PC-9 (cell line): ENCODE data around the gene AP3S2. TPM values are rescaled to one million over a fixed set of nuclear protein-coding genes. Genes with fewer than 3 reads are reported as not detected.

Experiments
- BruUV-seq: library from RNA; stranded (reverse); fragments of 400-500 nt; replicated peaks from 2 replicates; lab custom pipeline; 2021; lab: Mats Ljungman, UMichigan
- CTCF ChIA-PET: fragments of 300-600 bp; sonication (Branson Sonifier 250); formaldehyde crosslinking; loops from one replicate; lab custom pipeline; 2022; ENCODE audit warnings: antibody characterized with exemption; lab: Charles Lee
- POLR2A ChIA-PET: fragments of 300-600 bp; sonication (Branson Sonifier 250); formaldehyde crosslinking; loops from one replicate; lab custom pipeline; 2022; ENCODE audit warnings: antibody characterized with exemption; ENCODE audit not compliant: unreplicated experiment; lab: Charles Lee
- DNase-seq, 2 experiments: peaks; one replicate each; pipeline versions ENCODE4 v3.0.0 to v3.0.0-alpha.2; 2015 to 2022; ENCODE audit warnings: mixed read lengths in 1 of 2
- H2AFZ ChIP-seq: fragments of 200-600 bp; sonication (generic); 2 replicates; pipeline ENCODE4 v1.8.1; 2017; ENCODE audit warnings: antibody characterized with exemption
- H3F3A ChIP-seq: fragments of 200-600 bp; sonication (generic); 2 replicates; pipeline ENCODE4 v1.8.1; 2017; ENCODE audit warnings: antibody characterized with exemption, mild to moderate bottlenecking, low read depth; ENCODE audit not compliant: insufficient read depth
- H3K27ac ChIP-seq: fragments of 200-600 bp; sonication (generic); 2 replicates; pipeline ENCODE4 v1.6.1; 2016; ENCODE audit warnings: mixed run types
- H3K27me3 ChIP-seq: fragments of 200-600 bp; sonication (generic); 2 replicates; pipeline ENCODE4 v1.6.1; 2016; ENCODE audit warnings: low read depth, mixed run types; ENCODE audit not compliant: insufficient read depth
- H3K36me3 ChIP-seq: fragments of 200-600 bp; sonication (generic); 2 replicates; pipeline ENCODE4 v1.6.1; 2016; ENCODE audit warnings: low read depth, mixed run types
- H3K4me1 ChIP-seq: fragments of 200-600 bp; sonication (generic); replicated peaks from 2 replicates; pipeline ENCODE4 v1.6.1; 2016; ENCODE audit warnings: mixed run types; ENCODE audit not compliant: insufficient read depth
- H3K4me2 ChIP-seq: fragments of 200-600 bp; sonication (generic); 2 replicates; pipeline ENCODE4 v1.6.1; 2017; ENCODE audit warnings: mixed run types
- H3K4me3 ChIP-seq: fragments of 200-600 bp; sonication (generic); 2 replicates; pipeline ENCODE4 v1.6.1; 2016; ENCODE audit warnings: mixed run types
- H3K79me2 ChIP-seq: fragments of 200-600 bp; sonication (generic); 2 replicates; pipeline ENCODE4 v1.6.1; 2017; ENCODE audit warnings: low read depth, mixed run types
- H3K9me2 ChIP-seq: fragments of 200-600 bp; sonication (generic); 2 replicates; pipeline ENCODE4 v1.8.1; 2017; ENCODE audit warnings: mild to moderate bottlenecking; ENCODE audit not compliant: insufficient read depth
- H3K9me3 ChIP-seq: fragments of 200-600 bp; sonication (generic); 2 replicates; pipeline ENCODE4 v1.8.1; 2016; ENCODE audit warnings: low read depth; ENCODE audit not compliant: insufficient read depth
- H4K20me1 ChIP-seq: fragments of 200-600 bp; sonication (generic); 2 replicates; pipeline ENCODE4 v1.8.1; 2017; ENCODE audit not compliant: insufficient read depth
- CTCF ChIP-seq: fragments of 200-600 bp; sonication (generic); conservative IDR thresholded peaks from 2 replicates; pipeline ENCODE4 v1.6.1; 2017; ENCODE audit warnings: mixed run types, antibody characterized with exemption, mild to moderate bottlenecking, moderate library complexity
- EZH2 ChIP-seq: fragments of 200-600 bp; sonication (generic); IDR thresholded peaks from 2 replicates; pipeline ENCODE4 v1.8.0; 2017; ENCODE audit warnings: antibody characterized with exemption, low read depth
- intact Hi-C: fragments of 100-400 bp; cut with micrococcal nuclease; formaldehyde crosslinking; loops from one replicate; pipeline ENCODE4 v1.10.0; 2022; ENCODE audit not compliant: unreplicated experiment
- total RNA-seq: library from RNA; stranded (reverse); gene quantifications from 2 replicates; pipeline ENCODE4 v1.2.3, GENCODE V29; 2021

The AP3S2 gene
- total RNA-seq, 1 experiment from 2014 or later = 57.6 TPM

DNA sequence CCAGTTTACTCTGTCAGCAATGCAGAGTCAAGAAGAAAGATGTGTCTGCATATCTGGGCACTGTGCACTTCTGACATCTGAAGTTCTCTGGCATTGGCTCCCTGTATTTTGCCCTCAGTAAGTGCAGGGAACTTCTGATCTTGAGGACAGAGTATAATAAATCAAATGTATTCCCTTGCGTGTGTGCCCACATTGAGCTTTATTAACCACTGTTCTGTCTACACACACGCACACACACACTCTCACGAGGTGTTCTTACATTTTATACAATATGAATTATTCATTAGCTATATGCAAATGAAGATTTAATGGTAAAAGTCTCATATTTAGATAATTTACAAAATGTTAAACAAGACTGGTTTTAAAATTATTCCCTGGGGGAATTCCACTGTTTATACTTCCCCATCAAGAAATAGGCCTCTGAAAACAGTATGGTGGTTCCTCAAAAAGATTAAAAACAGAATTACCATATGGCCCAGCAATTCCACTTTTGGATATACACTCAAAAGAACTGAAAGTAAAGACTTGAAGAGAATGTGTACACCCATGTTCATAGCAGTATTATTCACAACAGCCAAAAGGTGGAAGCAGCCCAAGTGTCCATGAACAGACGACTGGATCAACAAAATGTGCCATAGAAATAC is 54.5 kb downstream of the AP3S2 start:
- ChIA-PET POLR2A (no interaction called here), CTCF (no interaction called here)
- Histone ChIP-seq H2AFZ (no peak overlapping the region), H4K20me1 (no peaks in the 10 kb centered on the region), H3K4me2 (no peak overlapping the region), H3K4me3 (no peak overlapping the region), H3K27ac (peak overlapping the region; percentile 97), H3K36me3 (peaks cover 27% of the 10 kb centered on the region), H3K9me3 (no peaks in the 10 kb centered on the region), H3K4me1 (peaks cover 50% of the 10 kb centered on the region), H3F3A (peaks cover 59% of the 10 kb centered on the region), H3K9me2 (no peaks in the 10 kb centered on the region), H3K79me2 (peaks cover 13% of the 10 kb centered on the region; the same call in 1 of the 2 replicates), H3K27me3 (no peaks in the 10 kb centered on the region)
- TF ChIP-seq CTCF = no peak
- no TSS peak for BruUV-seq
- intact Hi-C loops = no loop called here
- no peak for DNase-seq

- intact Hi-C loops = no loop called here
- Histone ChIP-seq H3K9me3 (no peaks in the 10 kb centered on the region), H3K4me3 (no peak overlapping the region), H3K4me2 (peak overlapping the region; percentile 68), H2AFZ (no peak overlapping the region), H3K36me3 (peaks cover 40% of the 10 kb centered on the region), H3F3A (peaks cover 56% of the 10 kb centered on the region), H4K20me1 (no peaks in the 10 kb centered on the region), H3K27me3 (no peaks in the 10 kb centered on the region), H3K4me1 (peaks cover 48% of the 10 kb centered on the region), H3K9me2 (no peaks in the 10 kb centered on the region), H3K79me2 (peaks cover 9% of the 10 kb centered on the region; the same call in 1 of the 2 replicates), H3K27ac (peak overlapping the region; percentile 97)
- no TSS peak for BruUV-seq
- DNase-seq = no peak
- POLR2A ChIA-PET = no interaction called here
- TF ChIP-seq EZH2 = no peak
- TF ChIP-seq CTCF = no peak
- CTCF ChIA-PET = interaction anchor here (0.6 to 0.8 kb wide), 2 partner anchors 15 to 50 kb away, joined by 3 to 4 read pairs; no protein-coding TSS in a partner anchor
Measured at GRCh38 chr15:89837830-89838178, 56.0 kb downstream of the AP3S2 start.

- H3K27me3 ChIP-seq = no peaks in the 10 kb centered on the region
- ChIA-PET POLR2A (interaction anchor here (0.7 to 1.4 kb wide), 5 partner anchors 25 to 87 kb away, joined by 3 to 10 read pairs (median 5); partner anchors contain the start of gene MESP1), CTCF (interaction anchor here (0.6 to 2.0 kb wide), 5 partner anchors 38 to 97 kb away, joined by 3 to 14 read pairs (median 5); no protein-coding TSS in a partner anchor)
- no peak overlapping the region for H2AFZ ChIP-seq
- peaks cover 54% of the 10 kb centered on the region for H3F3A ChIP-seq
- H3K4me1 ChIP-seq = peaks cover 48% of the 10 kb centered on the region
- no peaks in the 10 kb centered on the region for H3K9me3 ChIP-seq
- H3K4me2 ChIP-seq = peak overlapping the region; percentile 68
- peaks cover 43% of the 10 kb centered on the region for H3K36me3 ChIP-seq
- H4K20me1 ChIP-seq = no peaks in the 10 kb centered on the region
- TSS peak; percentile 85 for BruUV-seq
- H3K4me3 ChIP-seq = peak overlapping the region; percentile 9; the same call in 1 of the 2 replicates
- H3K9me2 ChIP-seq = no peaks in the 10 kb centered on the region
- intact Hi-C loops = no loop called here
- TF ChIP-seq CTCF (no peak), EZH2 (no peak)
- peak in 1 of 2 experiments; percentile 56 for DNase-seq
- peak overlapping the region; percentile 97 for H3K27ac ChIP-seq
- H3K79me2 ChIP-seq = peaks cover 9% of the 10 kb centered on the region; the same call in 1 of the 2 replicates
Measured at GRCh38 chr15:89837134-89837829, 56.5 kb downstream of the AP3S2 start.
